ENCODE measurements around the gene TPCN2.

Gene TPCN2

GRCh38 chr11:69166218-69167115, 117.7 kb downstream of the TPCN2 start:
- TF ChIP-seq CTCF (IDR thresholded peaks at IDR 0.05; ENCODE audit: low read depth, low read length) (peak; percentile 32), MYC (IDR thresholded peaks at IDR 0.05; ENCODE audit: low read depth, low read length) (0 out of 2 replicates have a peak, but pooled peaks have one; percentile 35), MAX (IDR thresholded peaks at IDR 0.05; ENCODE audit: low read depth, low read length) (no peak)
- DNase-seq (ENCODE audit: low read depth) = peak; percentile 90
- no peak overlapping the region for H3K4me3 ChIP-seq (ENCODE audit: low read depth, low read length)

GRCh38 chr11:69167130-69167915, 118.6 kb downstream of the TPCN2 start:
- no peak overlapping the region for H3K4me3 ChIP-seq (ENCODE audit: low read depth, low read length)
- TF ChIP-seq CTCF (IDR thresholded peaks at IDR 0.05; ENCODE audit: low read depth, low read length) = no peak
- no peak for TF ChIP-seq MAX (IDR thresholded peaks at IDR 0.05; ENCODE audit: low read depth, low read length)
- no peak for TF ChIP-seq POLR2A (IDR thresholded peaks at IDR 0.05; ENCODE audit: extremely low read depth, insufficient read length)
- no peak for TF ChIP-seq MYC (IDR thresholded peaks at IDR 0.05; ENCODE audit: low read depth, low read length)
- no peak for DNase-seq (ENCODE audit: low read depth)

- no peak overlapping the region for H3K4me3 ChIP-seq (ENCODE audit: low read depth, low read length)
- TF ChIP-seq MYC (IDR thresholded peaks at IDR 0.05; ENCODE audit: low read depth, low read length) = no peak
- TF ChIP-seq POLR2A (IDR thresholded peaks at IDR 0.05; ENCODE audit: extremely low read depth, insufficient read length) = no peak
- TF ChIP-seq CTCF (IDR thresholded peaks at IDR 0.05; ENCODE audit: low read depth, low read length) = no peak
- no peak for TF ChIP-seq MAX (IDR thresholded peaks at IDR 0.05; ENCODE audit: low read depth, low read length)
- DNase-seq (ENCODE audit: low read depth) = no peak
These were observed 119.4 kb downstream of the TPCN2 start for GRCh38 chr11:69167916-69168691.

- DNase-seq (ENCODE audit: low read depth) = no peak
- TF ChIP-seq MAX (IDR thresholded peaks at IDR 0.05; ENCODE audit: low read depth, low read length) = no peak
- no peak for TF ChIP-seq MYC (IDR thresholded peaks at IDR 0.05; ENCODE audit: low read depth, low read length)
- no peak for TF ChIP-seq POLR2A (IDR thresholded peaks at IDR 0.05; ENCODE audit: extremely low read depth, insufficient read length)
- TF ChIP-seq CTCF (IDR thresholded peaks at IDR 0.05; ENCODE audit: low read depth, low read length) = no peak
- no peak overlapping the region for H3K4me3 ChIP-seq (ENCODE audit: low read depth, low read length)
These were observed 120.7 kb downstream of the TPCN2 start for GRCh38 chr11:69169479-69169878.

GRCh38 chr11:69170704-69171103, 122.0 kb downstream of the TPCN2 start:
- TF ChIP-seq CTCF (IDR thresholded peaks at IDR 0.05; ENCODE audit: low read depth, low read length) (no peak), MYC (IDR thresholded peaks at IDR 0.05; ENCODE audit: low read depth, low read length) (no peak), MAX (IDR thresholded peaks at IDR 0.05; ENCODE audit: low read depth, low read length) (no peak), POLR2A (IDR thresholded peaks at IDR 0.05; ENCODE audit: extremely low read depth, insufficient read length) (no peak)
- H3K4me3 ChIP-seq (ENCODE audit: low read depth, low read length) = no peak overlapping the region
- DNase-seq (ENCODE audit: low read depth) = no peak
